ENCODE results near the gene NPAS3.

NPAS3 gene

GRCh38 chr14:33717866-33718265 lies 779.2 kb downstream of the NPAS3 start:
- Histone ChIP-seq H3K27me3 (ENCODE audit: insufficient read depth, low read depth) (no peaks in the 10 kb centered on the region), H2AFZ (ENCODE audit: low read depth) (no peak overlapping the region), H3K4me1 (ENCODE audit: low read depth, poor library complexity, severe bottlenecking) (no peaks in the 10 kb centered on the region), H3K4me3 (IDR thresholded peaks at IDR 0.05; ENCODE audit: insufficient read depth, low read depth, low read length) (no peak overlapping the region), H4K20me1 (ENCODE audit: insufficient read depth) (no peaks in the 10 kb centered on the region), H3K4me2 (no peak overlapping the region), H3K9ac (no peak overlapping the region), H3K27ac (no peak overlapping the region), H3K79me2 (ENCODE audit: insufficient read depth, low read depth) (no peaks in the 10 kb centered on the region), H3K36me3 (ENCODE audit: insufficient read depth) (no peaks in the 10 kb centered on the region)
- TF ChIP-seq CTCF (conservative IDR thresholded peaks at IDR 0.05; ENCODE audit: low read depth, low read length): no peak

- Histone ChIP-seq H3K79me2 (ENCODE audit: insufficient read depth, low read depth) (no peaks in the 10 kb centered on the region), H3K4me1 (ENCODE audit: low read depth, poor library complexity, severe bottlenecking) (no peaks in the 10 kb centered on the region), H3K27me3 (ENCODE audit: insufficient read depth, low read depth) (no peaks in the 10 kb centered on the region), H3K27ac (no peak overlapping the region), H3K9ac (no peak overlapping the region), H3K36me3 (ENCODE audit: insufficient read depth) (no peaks in the 10 kb centered on the region), H3K4me3 (IDR thresholded peaks at IDR 0.05; ENCODE audit: insufficient read depth, low read depth, low read length) (no peak overlapping the region), H2AFZ (ENCODE audit: low read depth) (no peak overlapping the region), H3K4me2 (no peak overlapping the region), H4K20me1 (ENCODE audit: insufficient read depth) (no peaks in the 10 kb centered on the region)
- TF ChIP-seq CTCF (conservative IDR thresholded peaks at IDR 0.05; ENCODE audit: low read depth, low read length): no peak
Observed at GRCh38 chr14:33720284-33720787, 781.7 kb downstream of the NPAS3 start.

GRCh38 chr14:33726685-33727084 lies 788.0 kb downstream of the NPAS3 start:
- H3K4me1 ChIP-seq (ENCODE audit: low read depth, poor library complexity, severe bottlenecking): no peaks in the 10 kb centered on the region
- no peak overlapping the region for H3K27ac ChIP-seq
- H4K20me1 ChIP-seq (ENCODE audit: insufficient read depth): no peaks in the 10 kb centered on the region

GRCh38 chr14:33727606-33728005 lies 788.9 kb downstream of the NPAS3 start:
- Histone ChIP-seq H3K4me2 (no peak overlapping the region), H3K36me3 (ENCODE audit: insufficient read depth) (no peaks in the 10 kb centered on the region), H3K9ac (no peak overlapping the region), H2AFZ (ENCODE audit: low read depth) (no peak overlapping the region), H3K4me1 (ENCODE audit: low read depth, poor library complexity, severe bottlenecking) (no peaks in the 10 kb centered on the region), H3K27ac (no peak overlapping the region), H3K79me2 (ENCODE audit: insufficient read depth, low read depth) (no peaks in the 10 kb centered on the region), H3K27me3 (ENCODE audit: insufficient read depth, low read depth) (no peaks in the 10 kb centered on the region), H4K20me1 (ENCODE audit: insufficient read depth) (no peaks in the 10 kb centered on the region), H3K4me3 (IDR thresholded peaks at IDR 0.05; ENCODE audit: insufficient read depth, low read depth, low read length) (no peak overlapping the region)
- no peak for TF ChIP-seq CTCF (conservative IDR thresholded peaks at IDR 0.05; ENCODE audit: low read depth, low read length)

More at GRCh38 chr14:33726685-33727084, 788.0 kb downstream of the NPAS3 start:
- Histone ChIP-seq H3K4me2 (no peak overlapping the region), H3K36me3 (ENCODE audit: insufficient read depth) (no peaks in the 10 kb centered on the region), H3K9ac (no peak overlapping the region), H3K4me3 (IDR thresholded peaks at IDR 0.05; ENCODE audit: insufficient read depth, low read depth, low read length) (no peak overlapping the region), H2AFZ (ENCODE audit: low read depth) (no peak overlapping the region), H3K79me2 (ENCODE audit: insufficient read depth, low read depth) (no peaks in the 10 kb centered on the region), H3K27me3 (ENCODE audit: insufficient read depth, low read depth) (no peaks in the 10 kb centered on the region)
- no peak for TF ChIP-seq CTCF (conservative IDR thresholded peaks at IDR 0.05; ENCODE audit: low read depth, low read length)
